ENCODE results near the gene BLM. TPM values are rescaled to one million over a fixed set of nuclear protein-coding genes. Genes with fewer than 3 reads are reported as not detected.

Gene BLM
- total and polyA plus RNA-seq, 7 donors, result 0.27 to 15.6 (median 1.7) TPM

DNA sequence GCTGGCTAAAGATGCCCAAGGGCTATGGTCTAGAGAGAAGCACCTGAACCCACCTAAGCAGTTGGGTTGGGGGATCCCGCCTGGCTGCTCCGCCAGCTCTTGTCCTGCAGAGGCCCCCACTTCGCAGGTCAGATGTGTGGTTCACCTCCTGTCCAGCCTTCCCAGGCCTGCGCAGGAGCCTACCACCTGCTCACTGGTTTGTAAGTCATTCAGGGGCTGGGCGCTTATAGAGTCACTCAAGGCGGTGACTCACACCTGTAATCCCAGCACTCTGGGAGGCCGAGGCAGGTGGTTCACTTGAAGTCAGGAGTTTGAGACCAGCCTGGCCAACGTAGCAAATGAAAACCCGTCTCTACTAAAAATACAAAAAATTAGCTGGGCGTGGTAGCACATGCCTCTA, 147.4 kb downstream of the BLM start:
- Histone ChIP-seq H3K36me3 (ENCODE audit: insufficient read depth in 1 of 2, low read depth in 1 of 2) (no peaks in the 10 kb centered on the region), H3K27ac (no peak overlapping the region), H3K27me3 (ENCODE audit: insufficient read depth in 3 of 3, low read length in 2 of 3) (no peaks in the 10 kb centered on the region), H3K4me3 (no peak overlapping the region), H3K9me3 (no peaks in the 10 kb centered on the region), H3K4me1 (peaks cover 6% of the 10 kb centered on the region)
- TF ChIP-seq, protein P1, sequence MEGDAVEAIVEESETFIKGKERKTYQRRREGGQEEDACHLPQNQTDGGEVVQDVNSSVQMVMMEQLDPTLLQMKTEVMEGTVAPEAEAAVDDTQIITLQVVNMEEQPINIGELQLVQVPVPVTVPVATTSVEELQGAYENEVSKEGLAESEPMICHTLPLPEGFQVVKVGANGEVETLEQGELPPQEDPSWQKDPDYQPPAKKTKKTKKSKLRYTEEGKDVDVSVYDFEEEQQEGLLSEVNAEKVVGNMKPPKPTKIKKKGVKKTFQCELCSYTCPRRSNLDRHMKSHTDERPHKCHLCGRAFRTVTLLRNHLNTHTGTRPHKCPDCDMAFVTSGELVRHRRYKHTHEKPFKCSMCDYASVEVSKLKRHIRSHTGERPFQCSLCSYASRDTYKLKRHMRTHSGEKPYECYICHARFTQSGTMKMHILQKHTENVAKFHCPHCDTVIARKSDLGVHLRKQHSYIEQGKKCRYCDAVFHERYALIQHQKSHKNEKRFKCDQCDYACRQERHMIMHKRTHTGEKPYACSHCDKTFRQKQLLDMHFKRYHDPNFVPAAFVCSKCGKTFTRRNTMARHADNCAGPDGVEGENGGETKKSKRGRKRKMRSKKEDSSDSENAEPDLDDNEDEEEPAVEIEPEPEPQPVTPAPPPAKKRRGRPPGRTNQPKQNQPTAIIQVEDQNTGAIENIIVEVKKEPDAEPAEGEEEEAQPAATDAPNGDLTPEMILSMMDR (IDR thresholded peaks at IDR 0.05), result no peak
- WGBS, 3 donors, result 94 to 96% (median 96%) methylated on average over 10 of the region's 10 CpGs
- intact Hi-C loops (cut with DNase I), result no loop called here
- DNase-seq (no peak), ATAC-seq (no peak)

DNA sequence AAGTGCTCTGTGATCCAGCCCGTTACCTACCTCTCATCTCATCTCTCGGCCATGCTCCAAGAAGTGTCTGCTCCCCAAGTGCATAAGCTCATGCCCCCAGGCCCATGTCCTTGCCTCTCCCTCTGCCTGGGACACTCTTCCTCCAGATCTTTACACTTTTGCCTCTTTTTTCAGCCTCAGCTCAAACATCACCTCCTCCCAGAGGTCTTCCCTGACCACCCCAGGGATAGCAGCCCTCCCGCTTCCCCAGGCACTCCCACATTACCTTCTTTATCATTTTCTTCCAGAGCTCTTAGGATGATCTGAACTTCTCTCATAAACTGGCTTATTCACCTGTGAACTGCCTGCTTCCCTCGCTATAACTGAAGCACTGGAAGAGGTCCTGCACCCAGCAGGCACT, 148.6 kb downstream of the BLM start:
- no peak overlapping the region for H3K27ac ChIP-seq
- peaks cover 18% of the 10 kb centered on the region for H3K4me1 ChIP-seq
- H3K4me3 ChIP-seq, result no peak overlapping the region
- intact Hi-C loops (cut with DNase I), result no loop called here
- ATAC-seq, result no peak
- no peaks in the 10 kb centered on the region for H3K36me3 ChIP-seq (ENCODE audit: insufficient read depth in 1 of 2, low read depth in 1 of 2)
- TF ChIP-seq, protein P1 (IDR thresholded peaks at IDR 0.05), result no peak
- no peaks in the 10 kb centered on the region for H3K9me3 ChIP-seq
- no peak for DNase-seq
- H3K27me3 ChIP-seq (ENCODE audit: insufficient read depth in 3 of 3, low read length in 2 of 3), result no peaks in the 10 kb centered on the region
- WGBS, 3 donors, result 92 to 95% (median 95%) methylated on average over 4 of the region's 4 CpGs

Other genes with a start within 250 kb of the BLM start
- 10 to 100 TPM; 15.3 to 30.8 (median 17.8) TPM for gene CRTC3, start 187.4 kb upstream of the BLM start, total RNA-seq
- 10 to 100 TPM in 1 of 3 donors, 1 to 10 TPM in 2; 6.9 to 13.5 (median 9.3) TPM for gene CRTC3, start 187.4 kb upstream of the BLM start, polyA plus RNA-seq
- 10 to 100 TPM; 27.2 to 67.8 (median 55.7) TPM for gene FURIN, start 151.2 kb downstream of the BLM start, total RNA-seq
- gene FURIN, start 151.2 kb downstream of the BLM start, polyA plus RNA-seq, result 10 to 100 TPM; 37.6 to 99.3 (median 40.8) TPM
- gene FES, start 167.2 kb downstream of the BLM start, total RNA-seq, result 1 to 10 TPM; 6.7 to 7.7 (median 7.2) TPM
- 1 to 10 TPM; 4.2 to 8.1 (median 5.5) TPM for gene FES, start 167.2 kb downstream of the BLM start, polyA plus RNA-seq
- 100 to 1,000 TPM in 3 of 4 donors, 10 to 100 TPM in 1; 73.0 to 127 (median 121) TPM for gene MAN2A2, start 186.0 kb downstream of the BLM start, total RNA-seq
- gene MAN2A2, start 186.0 kb downstream of the BLM start, polyA plus RNA-seq, result 100 to 1,000 TPM in 1 of 3 donors, 10 to 100 TPM in 2; 22.9 to 111 (median 41.5) TPM
- gene HDDC3, start 215.2 kb downstream of the BLM start, total RNA-seq, result 10 to 100 TPM in 3 of 4 donors, 1 to 10 TPM in 1; 9.9 to 25.5 (median 12.9) TPM
- 10 to 100 TPM in 2 of 3 donors, 1 to 10 TPM in 1; 7.2 to 23.9 (median 14.0) TPM for gene HDDC3, start 215.2 kb downstream of the BLM start, polyA plus RNA-seq
- 10 to 100 TPM; 11.0 to 17.5 (median 12.1) TPM for gene UNC45A, start 217.9 kb downstream of the BLM start, total RNA-seq
- gene UNC45A, start 217.9 kb downstream of the BLM start, polyA plus RNA-seq, result 10 to 100 TPM in 2 of 3 donors, 1 to 10 TPM in 1; 9.2 to 15.3 (median 11.2) TPM
- 1 to 10 TPM; 4.4 to 7.6 (median 5.3) TPM for gene RCCD1, start 237.5 kb downstream of the BLM start, total RNA-seq
- gene RCCD1, start 237.5 kb downstream of the BLM start, polyA plus RNA-seq, result 1 to 10 TPM; 6.0 to 6.8 (median 6.0) TPM

All from psoas muscle (tissue), 8 donors.